Endodermal cell (in vitro differentiated cells): Measurements from ENCODE around the gene MYO6. TPM values are rescaled to one million over a fixed set of nuclear protein-coding genes. Genes with fewer than 3 reads are reported as not detected.

Experiments
- DNase-seq: peaks from one replicate; pipeline ENCODE4 v3.0.0-alpha.2; 2017
- H3K27ac ChIP-seq: 2 replicates; pipeline ENCODE4 v1.5.1; 2013; ENCODE audit warnings: mild to moderate bottlenecking, low read depth, low read length, moderate library complexity
- H3K27me3 ChIP-seq: 2 replicates; pipeline ENCODE4 v1.6.1; 2013; ENCODE audit warnings: mild to moderate bottlenecking, low read length, moderate library complexity; ENCODE audit not compliant: insufficient read depth, control insufficient read depth, poor library complexity, severe bottlenecking
- H3K36me3 ChIP-seq: 2 replicates; pipeline ENCODE4 v1.7.0; 2013; ENCODE audit warnings: mild to moderate bottlenecking, low read length, moderate library complexity; ENCODE audit not compliant: control insufficient read depth, insufficient read depth
- H3K4me1 ChIP-seq: one replicate; pipeline ENCODE4 v1.7.0; 2013; ENCODE audit warnings: low read length; ENCODE audit not compliant: control insufficient read depth, insufficient read depth
- H3K4me3 ChIP-seq: 2 replicates; pipeline ENCODE4 v1.5.1; 2013; ENCODE audit warnings: mild to moderate bottlenecking, low read length, moderate library complexity
- H3K9ac ChIP-seq: 2 replicates; pipeline ENCODE4 v1.6.1; 2013; ENCODE audit warnings: mild to moderate bottlenecking, low read length, moderate library complexity; ENCODE audit not compliant: poor library complexity, severe bottlenecking; ENCODE audit errors: extremely low read depth
- H3K9me3 ChIP-seq: 2 replicates; pipeline ENCODE4 v1.6.1; 2013; ENCODE audit warnings: mild to moderate bottlenecking, low read length, moderate library complexity; ENCODE audit not compliant: control insufficient read depth
- H3K27ac Mint-ChIP-seq: 2 replicates; pipeline ENCODE4 v1.8.0; 2020; ENCODE audit warnings: mixed read lengths
- H3K27me3 Mint-ChIP-seq: 2 replicates; pipeline ENCODE4 v1.8.0; 2021; ENCODE audit warnings: mild to moderate bottlenecking, mixed read lengths; ENCODE audit not compliant: insufficient read depth
- H3K36me3 Mint-ChIP-seq: 2 replicates; pipeline ENCODE4 v1.8.0; 2020; ENCODE audit warnings: low read depth, mixed read lengths
- H3K4me1 Mint-ChIP-seq: 2 replicates; pipeline ENCODE4 v1.8.0; 2020; ENCODE audit warnings: mixed read lengths
- H3K4me3 Mint-ChIP-seq: 2 replicates; pipeline ENCODE4 v1.8.0; 2020; ENCODE audit warnings: mild to moderate bottlenecking, moderate library complexity, mixed read lengths
- H3K9me3 Mint-ChIP-seq: 2 replicates; pipeline ENCODE4 v1.8.0; 2020; ENCODE audit warnings: mild to moderate bottlenecking, mixed read lengths
- WGBS, 2 experiments: methylation state at CpG; one replicate each; pipeline versions ENCODE4 v1.1.5 to v1.1.7; 2013; ENCODE audit warnings: missing lambda C conversion rate in 2 of 2, mixed read lengths in 1 of 2; ENCODE audit not compliant: insufficient coverage in 1 of 2, insufficient read length in 1 of 2; 5-methylcytosine and 5-hydroxymethylcytosine counted together
- total RNA-seq, 2 donors: library from RNA; stranded (reverse); fragmentation: NEBNext Ultra II Directional in 1 of 2; extraction: Animal tissue kit (Norgen Biotek cat#: 25700) in 1 of 2; gene quantifications; 2 replicates in 1 of 2; 3 replicates in 1 of 2; pipeline ENCODE4 v1.2.1, GENCODE V29; 2021
- TF ChIP-seq, protein P1 (sequence below): fragments of 200-600 bp; sonication (generic); conservative IDR thresholded peaks from 2 replicates; pipeline ENCODE4 v1.5.0; 2021; ENCODE audit warnings: antibody characterized with exemption, mild to moderate bottlenecking

MYO6 gene
- total RNA-seq, 2 donors from 2014 or later, result 58.7 to 89.9 TPM

GRCh38 chr6:75812560-75812959 is 63.5 kb downstream of the MYO6 start:
- Histone ChIP-seq H3K27ac (no peak overlapping the region), H3K4me3 (no peak overlapping the region), H3K9ac (no peak overlapping the region), H3K4me1 (peaks cover 9% of the 10 kb centered on the region), H3K9me3 (peaks cover 20% of the 10 kb centered on the region), H3K27me3 (no peaks in the 10 kb centered on the region), H3K36me3 (peaks cover 7% of the 10 kb centered on the region)
- Mint-ChIP-seq H3K9me3 (peaks cover 14% of the 10 kb centered on the region), H3K27ac (no peak overlapping the region), H3K27me3 (no peaks in the 10 kb centered on the region), H3K4me3 (no peak overlapping the region), H3K4me1 (peaks cover 22% of the 10 kb centered on the region), H3K36me3 (peaks cover 13% of the 10 kb centered on the region)
- TF ChIP-seq, protein P1, sequence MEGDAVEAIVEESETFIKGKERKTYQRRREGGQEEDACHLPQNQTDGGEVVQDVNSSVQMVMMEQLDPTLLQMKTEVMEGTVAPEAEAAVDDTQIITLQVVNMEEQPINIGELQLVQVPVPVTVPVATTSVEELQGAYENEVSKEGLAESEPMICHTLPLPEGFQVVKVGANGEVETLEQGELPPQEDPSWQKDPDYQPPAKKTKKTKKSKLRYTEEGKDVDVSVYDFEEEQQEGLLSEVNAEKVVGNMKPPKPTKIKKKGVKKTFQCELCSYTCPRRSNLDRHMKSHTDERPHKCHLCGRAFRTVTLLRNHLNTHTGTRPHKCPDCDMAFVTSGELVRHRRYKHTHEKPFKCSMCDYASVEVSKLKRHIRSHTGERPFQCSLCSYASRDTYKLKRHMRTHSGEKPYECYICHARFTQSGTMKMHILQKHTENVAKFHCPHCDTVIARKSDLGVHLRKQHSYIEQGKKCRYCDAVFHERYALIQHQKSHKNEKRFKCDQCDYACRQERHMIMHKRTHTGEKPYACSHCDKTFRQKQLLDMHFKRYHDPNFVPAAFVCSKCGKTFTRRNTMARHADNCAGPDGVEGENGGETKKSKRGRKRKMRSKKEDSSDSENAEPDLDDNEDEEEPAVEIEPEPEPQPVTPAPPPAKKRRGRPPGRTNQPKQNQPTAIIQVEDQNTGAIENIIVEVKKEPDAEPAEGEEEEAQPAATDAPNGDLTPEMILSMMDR, result no peak
- DNase-seq, result no peak
- WGBS, 2 experiments, result no CpG with 5 or more reads among the region's 1 CpG

- peaks cover 4% of the 10 kb centered on the region for H3K9me3 Mint-ChIP-seq
- 76 to 93% methylated on average over 5 to 8 of the region's 8 CpGs for WGBS, 2 experiments
- Histone ChIP-seq H3K9me3 (peaks cover 9% of the 10 kb centered on the region), H3K27ac (no peak overlapping the region), H3K4me1 (peaks cover 9% of the 10 kb centered on the region), H3K36me3 (peaks cover 16% of the 10 kb centered on the region), H3K4me3 (no peak overlapping the region), H3K27me3 (no peaks in the 10 kb centered on the region), H3K9ac (no peak overlapping the region)
- TF ChIP-seq, protein P1, result no peak
- H3K27me3 Mint-ChIP-seq, result no peaks in the 10 kb centered on the region
- H3K4me1 Mint-ChIP-seq, result peaks cover 18% of the 10 kb centered on the region
- peak overlapping the region; percentile 80 for H3K27ac Mint-ChIP-seq
- DNase-seq, result peak; percentile 68
- no peak overlapping the region for H3K4me3 Mint-ChIP-seq
- H3K36me3 Mint-ChIP-seq, result peaks cover 14% of the 10 kb centered on the region
These were observed 64.6 kb downstream of the MYO6 start for GRCh38 chr6:75813476-75814250.

- peaks cover 5% of the 10 kb centered on the region for H3K4me1 ChIP-seq
- Mint-ChIP-seq H3K9me3 (peaks cover 4% of the 10 kb centered on the region), H3K4me1 (peaks cover 18% of the 10 kb centered on the region), H3K36me3 (peaks cover 14% of the 10 kb centered on the region), H3K27ac (no peak overlapping the region), H3K4me3 (no peak overlapping the region), H3K27me3 (no peaks in the 10 kb centered on the region)
- H3K27me3 ChIP-seq, result no peaks in the 10 kb centered on the region
- H3K4me3 ChIP-seq, result no peak overlapping the region
- H3K9ac ChIP-seq, result no peak overlapping the region
- H3K9me3 ChIP-seq, result no peaks in the 10 kb centered on the region
- no peak overlapping the region for H3K27ac ChIP-seq
- 92% methylated on average over 1 of the region's 1 CpG; no CpG with 5 or more reads in 1 of the 2 experiments for WGBS, 2 experiments
- DNase-seq, result no peak
- peaks cover 20% of the 10 kb centered on the region for H3K36me3 ChIP-seq
- TF ChIP-seq, protein P1, result no peak
These were observed 66.7 kb downstream of the MYO6 start for GRCh38 chr6:75815756-75816155.
